Stimulated activated CD4-positive, alpha-beta T cell treated with anti-CD3 and anti-CD28 coated beads, TNF-alpha, amount 100 ng/mL, for 4 hours (primary cell): ENCODE data around the gene AMN.
"Not testable (repeated sequence)": the region's sequence is repeated elsewhere in the genome, so short reads cannot be mapped to it uniquely, and the experiment has no call there.

Source experiments
- DNase-seq, 3 experiments: peaks; one replicate each; pipeline ENCODE4 v3.0.0-alpha.2; 2020; ENCODE audit warnings: low read depth in 3 of 3

AMN gene

DNA sequence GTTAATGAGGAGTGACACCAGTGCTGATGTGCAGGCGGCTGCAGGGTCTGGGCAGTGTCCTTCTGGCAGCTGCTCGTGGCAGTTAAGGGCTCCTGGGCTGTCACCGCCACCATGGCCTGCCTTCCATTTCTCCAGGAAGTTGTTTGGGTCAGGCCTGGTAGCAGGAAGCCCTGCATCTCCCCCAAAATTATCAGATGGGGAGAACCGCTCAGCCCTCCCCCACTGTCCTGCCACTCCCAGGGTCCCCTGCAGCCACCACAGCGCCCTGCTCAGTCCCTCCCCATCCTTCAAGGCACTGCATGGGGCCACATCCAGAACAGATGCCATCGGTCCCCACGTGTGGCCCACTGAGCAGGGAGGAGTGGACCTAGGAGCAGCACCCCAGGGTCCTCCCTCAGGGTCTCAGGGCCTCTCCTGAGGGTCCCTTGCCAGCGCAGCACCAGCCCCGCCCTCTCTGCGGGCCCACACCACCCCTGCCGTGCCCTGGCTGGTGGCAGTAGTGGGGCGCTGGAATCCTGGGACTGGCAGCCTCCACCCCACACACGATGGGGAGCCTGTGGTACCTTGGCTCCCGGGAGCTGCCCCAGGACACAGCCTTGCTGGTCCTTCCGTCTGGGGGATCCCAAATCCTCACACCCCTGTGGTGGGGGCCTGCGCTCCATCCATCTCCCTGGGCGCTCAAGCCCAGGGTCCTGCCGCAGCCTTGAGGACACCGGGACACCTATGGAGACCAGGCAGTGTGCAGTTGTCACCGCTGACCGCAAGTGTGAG lies 10.3 kb upstream of the AMN start:
- DNase-seq: no peak

- no peak for DNase-seq
Measured at GRCh38 chr14:102913341-102914211, 8.9 kb upstream of the AMN start.

GRCh38 chr14:102914474-102915291 lies 7.8 kb upstream of the AMN start:
- no peak for DNase-seq

- no peak for DNase-seq
Measured at GRCh38 chr14:102915292-102916110, 7.0 kb upstream of the AMN start.

GRCh38 chr14:102916347-102917055 lies 6.0 kb upstream of the AMN start:
- no peak for DNase-seq

- DNase-seq: no peak
Measured at GRCh38 chr14:102917056-102917385, 5.4 kb upstream of the AMN start.

- peak in 2 of 3 experiments; percentile 23 to 34 for DNase-seq
Measured at GRCh38 chr14:102917469-102918211, 4.8 kb upstream of the AMN start.

GRCh38 chr14:102918438-102918837 lies 4.0 kb upstream of the AMN start:
- DNase-seq: no peak

DNA sequence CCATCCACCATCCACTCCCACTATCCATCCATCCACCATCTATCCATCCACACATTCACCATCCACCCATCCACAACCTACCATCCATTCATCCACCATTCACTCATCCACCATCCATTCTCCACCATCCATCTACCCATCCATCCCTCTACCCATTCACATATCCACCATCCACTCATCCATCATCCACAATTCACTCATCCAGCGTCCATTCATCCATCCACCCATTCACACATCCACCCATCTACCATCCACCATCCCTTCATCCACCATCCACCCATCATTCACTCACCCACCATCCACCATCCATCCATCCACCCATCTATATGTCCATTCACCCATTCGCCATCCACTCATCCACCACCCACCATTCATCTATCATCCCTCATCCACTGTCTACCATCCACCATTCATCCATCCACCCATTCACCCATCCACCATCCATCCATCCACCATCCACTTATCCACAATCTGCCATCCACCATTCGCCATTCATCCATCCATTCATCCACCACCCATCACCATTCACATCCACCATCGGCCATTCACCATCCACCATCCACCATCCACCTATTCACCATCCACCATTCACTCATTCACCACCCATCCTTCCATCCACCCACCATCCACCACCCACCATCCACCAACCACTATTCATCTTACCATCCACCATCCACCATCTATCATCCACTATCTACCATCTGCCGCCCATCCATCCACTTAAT lies 2.0 kb upstream of the AMN start:
- DNase-seq: no peak

- DNase-seq: no peak
Measured at GRCh38 chr14:102920998-102921304, 1.5 kb upstream of the AMN start.

DNA sequence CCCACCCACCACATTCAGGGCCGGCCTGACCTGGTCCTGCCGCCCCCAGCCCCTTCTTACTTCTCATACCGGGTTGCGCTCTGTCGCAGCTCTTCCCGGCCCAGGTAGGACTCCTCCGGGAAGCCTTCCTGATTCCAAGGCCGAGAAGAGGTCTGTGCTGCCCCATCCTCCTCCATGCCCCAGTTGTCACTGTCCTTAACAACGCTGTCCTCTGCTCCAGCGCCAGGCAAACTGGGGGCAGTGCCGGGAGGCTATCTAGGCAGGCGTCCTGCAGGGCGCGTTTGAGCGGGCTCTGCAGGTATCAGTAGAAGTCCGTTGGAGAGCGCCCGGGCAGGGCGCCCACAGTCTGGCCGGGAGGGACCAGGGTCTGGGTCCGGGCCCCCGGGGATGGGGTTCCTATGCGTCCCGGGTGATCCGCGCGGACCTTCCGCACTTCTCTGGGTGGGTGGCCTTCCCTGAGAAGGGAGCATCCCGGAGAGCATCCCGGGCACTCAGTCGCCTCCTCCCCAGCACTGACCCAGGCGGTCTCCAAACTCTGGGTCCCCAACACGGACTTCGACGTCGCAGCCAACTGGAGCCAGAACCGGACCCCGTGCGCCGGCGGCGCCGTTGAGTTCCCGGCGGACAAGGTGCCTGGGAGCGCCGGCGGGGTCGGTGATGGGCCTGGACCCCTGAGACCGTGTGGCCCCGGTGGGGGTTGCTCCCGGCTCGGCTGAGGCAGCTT lies 900 bp downstream of the AMN start:
- DNase-seq: no peak

DNA sequence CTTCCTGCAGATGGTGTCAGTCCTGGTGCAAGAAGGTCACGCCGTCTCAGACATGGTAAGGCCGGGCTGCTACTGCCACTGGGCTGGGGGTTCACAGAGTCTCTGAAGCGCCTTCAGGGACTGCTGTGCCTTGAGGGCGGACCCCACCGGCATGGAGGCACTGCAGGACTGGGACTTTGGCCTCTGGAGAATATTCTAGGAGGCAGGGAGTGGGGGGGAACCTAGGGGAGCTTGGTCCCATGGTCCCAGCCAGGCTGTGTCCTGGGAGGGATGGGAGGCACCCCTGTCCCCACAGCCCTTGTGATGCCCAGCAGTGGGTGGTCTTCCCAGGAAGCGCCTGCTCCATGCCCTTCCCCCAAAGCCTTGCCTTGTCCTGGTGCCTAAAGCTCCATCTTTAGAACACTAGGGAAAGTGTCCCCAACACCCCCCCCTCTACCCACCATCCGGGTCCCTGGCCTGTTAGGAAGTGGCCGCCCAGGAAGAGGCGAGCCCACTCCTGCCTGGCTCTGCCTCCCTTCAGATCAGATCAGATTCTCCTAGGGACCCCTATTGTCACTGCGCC lies 1.5 kb downstream of the AMN start:
- no peak for DNase-seq

DNA sequence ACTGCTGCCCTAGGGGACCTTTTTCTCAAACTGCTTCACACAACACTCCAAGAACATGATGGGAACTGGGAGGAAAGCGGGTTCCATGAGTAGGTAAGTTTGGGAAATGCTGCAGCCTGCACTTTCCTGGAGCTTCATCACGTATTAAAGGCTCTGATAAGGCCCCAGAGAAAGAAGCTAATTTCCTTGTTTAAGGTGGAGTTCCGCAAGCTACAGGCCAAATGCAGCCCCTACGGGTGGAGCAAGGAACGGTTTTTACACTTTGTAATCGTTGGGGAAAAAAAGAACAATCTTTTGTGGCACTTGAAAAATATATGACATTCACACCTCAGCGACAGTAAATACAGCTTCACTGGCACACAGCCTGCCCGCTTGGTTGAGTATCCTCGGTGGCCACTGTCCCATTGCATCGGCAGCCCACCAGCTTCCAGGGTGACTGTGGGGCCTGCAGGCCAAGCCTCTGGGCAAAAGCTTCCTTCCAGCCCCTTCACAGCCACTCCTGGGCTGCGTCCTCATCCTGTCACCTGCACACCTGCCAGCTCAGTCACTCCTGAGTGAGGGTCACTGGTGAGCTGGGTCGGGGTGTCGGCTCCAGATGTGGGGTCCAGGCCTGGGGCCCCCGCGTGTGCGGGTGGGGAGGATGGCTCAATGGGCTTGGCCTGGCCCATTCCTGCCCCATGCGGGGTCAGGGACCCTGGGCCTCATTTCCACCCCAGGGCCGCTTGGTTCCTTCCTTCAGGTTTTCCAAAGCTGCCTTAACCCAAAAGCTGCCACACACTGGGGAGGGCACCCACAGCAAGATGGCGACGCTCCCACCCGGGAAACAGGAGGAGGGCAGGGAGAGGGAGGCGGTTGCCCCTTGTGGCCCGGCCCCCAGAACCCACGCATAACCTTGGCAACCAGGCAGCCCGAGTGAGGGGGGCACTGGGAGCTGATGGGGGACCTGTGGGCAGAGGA lies 2.4 kb downstream of the AMN start:
- DNase-seq: no peak

- DNase-seq: no peak
Measured at GRCh38 chr14:102925646-102926045, 3.2 kb downstream of the AMN start.

GRCh38 chr14:102926104-102926503 lies 3.6 kb downstream of the AMN start:
- no peak for DNase-seq

DNA sequence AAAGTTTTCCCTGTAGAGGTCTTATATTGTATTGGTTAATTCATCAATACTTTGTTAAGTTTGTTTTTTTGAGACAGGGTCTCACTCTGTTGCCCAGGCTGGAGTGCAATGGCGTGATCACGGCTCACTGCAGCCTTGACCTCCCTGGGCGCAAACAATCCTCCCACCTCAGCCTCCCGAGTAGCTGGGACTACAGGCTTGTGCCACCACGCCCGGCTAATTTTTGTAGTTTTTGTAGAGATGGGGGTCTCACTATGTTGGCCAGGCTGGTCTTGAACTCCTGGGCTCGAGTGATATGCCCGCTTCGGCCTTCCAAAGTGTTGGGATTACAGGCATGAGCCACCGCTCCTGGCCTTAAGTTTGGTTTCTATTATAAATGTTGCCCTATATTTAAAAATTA lies 4.4 kb downstream of the AMN start:
- not testable (repeated sequence) for DNase-seq

DNA sequence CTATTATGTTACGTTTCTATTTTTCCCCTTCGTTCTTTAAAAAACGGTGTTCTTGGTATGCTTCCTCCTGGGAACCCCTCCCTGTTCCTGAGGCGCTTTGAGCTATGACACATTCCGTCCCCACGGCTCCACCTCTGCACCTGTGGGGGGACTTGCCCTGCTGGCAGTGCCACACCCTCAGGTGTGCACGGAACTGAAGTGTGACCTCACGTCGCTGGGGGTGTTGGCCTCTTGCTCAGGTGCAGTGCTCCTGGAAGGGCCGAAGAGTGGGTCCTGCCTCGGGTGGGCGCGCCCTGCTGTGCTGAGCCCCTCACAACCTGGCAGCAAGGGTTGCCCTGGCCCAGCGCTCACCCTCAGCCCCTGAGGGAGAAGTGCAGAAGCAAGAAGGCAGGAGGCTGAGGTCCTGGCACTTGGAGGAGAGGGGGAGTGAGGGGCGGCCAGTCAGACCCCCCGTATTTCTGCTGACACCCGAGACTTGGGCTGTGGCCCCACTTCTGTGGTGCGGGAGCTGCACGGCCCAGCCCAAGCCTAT lies 4.9 kb downstream of the AMN start:
- no peak for DNase-seq
